B cell (primary cell): Measurements from ENCODE around the gene MED20.

Source experiments
- CTCF ChIP-seq: fragments of 200-600 bp; IDR thresholded peaks from one replicate; pipeline ENCODE4 v1.8.0; 2022; ENCODE audit warnings: antibody characterized with exemption, mild to moderate bottlenecking
- EZH2 ChIP-seq: IDR thresholded peaks from 2 replicates; pipeline ENCODE4 v1.6.1; 2012; ENCODE audit warnings: borderline replicate concordance, low read depth, mild to moderate bottlenecking, moderate library complexity, low read length; ENCODE audit not compliant: insufficient read depth, poor library complexity, severe bottlenecking

- TF ChIP-seq CTCF (no peak), EZH2 (no peak)
These were observed 6.3 kb upstream of the MED20 start for GRCh38 chr6:41927253-41927652.
